Measurements from ENCODE around the gene PIPOX.

DNA sequence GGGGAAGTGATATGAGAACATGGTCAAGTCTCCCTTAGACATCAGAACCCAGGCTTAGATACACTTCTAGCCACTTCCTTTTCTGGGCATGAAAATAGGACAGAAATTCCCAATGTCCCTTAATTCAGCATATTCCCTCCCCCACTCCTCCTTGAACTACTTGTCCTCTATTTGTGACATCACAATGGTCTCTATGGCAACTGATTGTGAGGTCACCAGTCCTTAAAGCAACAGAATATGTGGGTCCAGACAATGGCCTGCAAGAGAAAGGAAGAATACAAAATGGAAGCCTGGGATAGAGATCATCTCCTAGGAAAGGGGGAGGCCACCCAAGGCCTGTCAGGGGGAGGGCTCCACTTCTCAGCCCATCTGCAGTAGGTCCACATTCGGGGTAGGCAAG is 30.4 kb upstream of the PIPOX start:
- TF ChIP-seq, protein P1, sequence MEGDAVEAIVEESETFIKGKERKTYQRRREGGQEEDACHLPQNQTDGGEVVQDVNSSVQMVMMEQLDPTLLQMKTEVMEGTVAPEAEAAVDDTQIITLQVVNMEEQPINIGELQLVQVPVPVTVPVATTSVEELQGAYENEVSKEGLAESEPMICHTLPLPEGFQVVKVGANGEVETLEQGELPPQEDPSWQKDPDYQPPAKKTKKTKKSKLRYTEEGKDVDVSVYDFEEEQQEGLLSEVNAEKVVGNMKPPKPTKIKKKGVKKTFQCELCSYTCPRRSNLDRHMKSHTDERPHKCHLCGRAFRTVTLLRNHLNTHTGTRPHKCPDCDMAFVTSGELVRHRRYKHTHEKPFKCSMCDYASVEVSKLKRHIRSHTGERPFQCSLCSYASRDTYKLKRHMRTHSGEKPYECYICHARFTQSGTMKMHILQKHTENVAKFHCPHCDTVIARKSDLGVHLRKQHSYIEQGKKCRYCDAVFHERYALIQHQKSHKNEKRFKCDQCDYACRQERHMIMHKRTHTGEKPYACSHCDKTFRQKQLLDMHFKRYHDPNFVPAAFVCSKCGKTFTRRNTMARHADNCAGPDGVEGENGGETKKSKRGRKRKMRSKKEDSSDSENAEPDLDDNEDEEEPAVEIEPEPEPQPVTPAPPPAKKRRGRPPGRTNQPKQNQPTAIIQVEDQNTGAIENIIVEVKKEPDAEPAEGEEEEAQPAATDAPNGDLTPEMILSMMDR (IDR thresholded peaks at IDR 0.05) = no peak
- no peak for TF ChIP-seq POLR2AphosphoS5 (IDR thresholded peaks at IDR 0.05)
